GM13976 (cell line): ENCODE measurements around the gene CACNA2D3.

Experiments used
- DNase-seq: peaks from one replicate; pipeline ENCODE4 v3.0.0; 2012; ENCODE audit warnings: low spot score
- in situ Hi-C: fragments of 300-500 bp; cut with MboI; formaldehyde crosslinking; loops from one replicate; pipeline ENCODE4 v1.12.0; 2022; ENCODE audit warnings: low sequenced_read_pairs, mixed read lengths, inconsistent platforms; ENCODE audit not compliant: unreplicated experiment
- TF ChIP-seq, protein P1 (sequence below): IDR thresholded peaks from 2 replicates; pipeline ENCODE4 v1.5.1; 2012; ENCODE audit warnings: borderline replicate concordance, mild to moderate bottlenecking; ENCODE audit not compliant: insufficient read depth; ENCODE audit errors: extremely low read depth, missing control alignments, control extremely low read depth

CACNA2D3 gene

DNA sequence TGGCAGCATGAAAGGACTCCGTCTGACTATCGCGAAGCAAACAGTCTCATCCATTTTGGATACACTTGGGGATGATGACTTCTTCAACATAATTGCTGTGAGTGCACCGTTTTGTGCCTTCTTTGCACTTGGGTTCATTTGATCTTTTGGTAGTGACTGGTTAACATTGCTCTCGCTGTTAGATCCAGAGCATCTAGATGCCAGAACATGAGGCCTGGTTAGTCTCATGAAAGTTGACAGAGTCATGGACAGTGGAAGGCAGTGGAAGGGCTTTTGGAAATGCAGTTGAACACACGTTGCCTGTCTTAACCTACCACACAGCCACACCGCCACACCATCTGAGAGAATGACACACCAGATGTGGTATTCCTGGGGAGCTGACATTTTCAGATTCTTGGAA is 447.7 kb downstream of the CACNA2D3 start:
- TF ChIP-seq, protein P1, sequence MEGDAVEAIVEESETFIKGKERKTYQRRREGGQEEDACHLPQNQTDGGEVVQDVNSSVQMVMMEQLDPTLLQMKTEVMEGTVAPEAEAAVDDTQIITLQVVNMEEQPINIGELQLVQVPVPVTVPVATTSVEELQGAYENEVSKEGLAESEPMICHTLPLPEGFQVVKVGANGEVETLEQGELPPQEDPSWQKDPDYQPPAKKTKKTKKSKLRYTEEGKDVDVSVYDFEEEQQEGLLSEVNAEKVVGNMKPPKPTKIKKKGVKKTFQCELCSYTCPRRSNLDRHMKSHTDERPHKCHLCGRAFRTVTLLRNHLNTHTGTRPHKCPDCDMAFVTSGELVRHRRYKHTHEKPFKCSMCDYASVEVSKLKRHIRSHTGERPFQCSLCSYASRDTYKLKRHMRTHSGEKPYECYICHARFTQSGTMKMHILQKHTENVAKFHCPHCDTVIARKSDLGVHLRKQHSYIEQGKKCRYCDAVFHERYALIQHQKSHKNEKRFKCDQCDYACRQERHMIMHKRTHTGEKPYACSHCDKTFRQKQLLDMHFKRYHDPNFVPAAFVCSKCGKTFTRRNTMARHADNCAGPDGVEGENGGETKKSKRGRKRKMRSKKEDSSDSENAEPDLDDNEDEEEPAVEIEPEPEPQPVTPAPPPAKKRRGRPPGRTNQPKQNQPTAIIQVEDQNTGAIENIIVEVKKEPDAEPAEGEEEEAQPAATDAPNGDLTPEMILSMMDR: no peak
- in situ Hi-C loops: no loop called here
- no peak for DNase-seq

DNA sequence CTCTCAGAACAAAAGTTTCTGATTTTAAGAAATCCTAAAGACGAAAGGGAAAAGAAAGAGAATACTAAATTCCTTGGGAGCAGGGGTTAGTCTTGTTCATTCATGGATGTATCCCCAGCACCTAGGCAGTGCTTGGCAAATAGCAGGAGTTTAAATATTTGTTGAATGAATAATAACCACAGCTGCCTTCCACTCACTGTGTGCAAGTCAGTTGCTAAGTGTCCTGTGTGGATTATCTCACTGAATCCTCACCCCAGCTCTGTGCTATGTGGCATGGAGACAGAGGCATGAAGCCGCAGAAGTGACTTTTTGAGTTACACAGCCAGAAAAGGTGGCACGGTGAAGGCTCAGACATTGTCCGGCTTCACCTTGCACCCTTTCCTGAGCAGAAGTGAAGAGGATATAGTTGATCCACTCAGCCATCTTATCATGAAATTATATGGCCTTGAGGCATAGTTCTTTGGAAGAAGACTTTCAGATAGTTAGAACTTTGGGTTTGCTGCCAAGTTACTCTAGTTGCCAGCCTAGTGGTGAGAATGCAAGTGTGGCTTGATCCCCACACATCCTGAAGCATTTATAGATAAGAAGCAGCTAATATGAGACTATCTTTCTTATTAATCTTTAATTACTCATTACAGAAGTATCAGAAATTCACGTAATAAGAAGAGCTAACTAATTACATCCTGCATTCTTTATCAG is 450.0 kb downstream of the CACNA2D3 start:
- in situ Hi-C loops: no loop called here
- DNase-seq: no peak
- TF ChIP-seq, protein P1: no peak

DNA sequence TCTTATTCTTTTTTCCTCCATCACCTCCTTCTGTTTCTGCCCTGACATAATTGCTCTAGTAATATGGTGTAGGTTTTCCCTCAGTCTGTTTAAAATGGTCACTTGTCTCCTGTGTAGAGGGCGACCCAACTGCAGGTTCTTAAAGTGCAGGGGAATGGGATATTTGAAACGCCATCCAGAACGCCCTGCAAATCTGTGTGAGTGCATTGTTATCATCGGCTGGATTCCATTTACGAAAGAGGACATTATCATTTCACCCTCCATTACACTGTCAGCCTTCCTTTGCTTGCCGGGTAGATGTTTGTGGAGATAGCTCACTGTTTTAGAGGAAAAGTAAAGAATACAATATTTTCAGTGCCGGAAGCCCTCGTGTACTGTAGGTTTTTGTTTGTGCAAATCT is 451.5 kb downstream of the CACNA2D3 start:
- DNase-seq: no peak
- in situ Hi-C loops: no loop called here

DNA sequence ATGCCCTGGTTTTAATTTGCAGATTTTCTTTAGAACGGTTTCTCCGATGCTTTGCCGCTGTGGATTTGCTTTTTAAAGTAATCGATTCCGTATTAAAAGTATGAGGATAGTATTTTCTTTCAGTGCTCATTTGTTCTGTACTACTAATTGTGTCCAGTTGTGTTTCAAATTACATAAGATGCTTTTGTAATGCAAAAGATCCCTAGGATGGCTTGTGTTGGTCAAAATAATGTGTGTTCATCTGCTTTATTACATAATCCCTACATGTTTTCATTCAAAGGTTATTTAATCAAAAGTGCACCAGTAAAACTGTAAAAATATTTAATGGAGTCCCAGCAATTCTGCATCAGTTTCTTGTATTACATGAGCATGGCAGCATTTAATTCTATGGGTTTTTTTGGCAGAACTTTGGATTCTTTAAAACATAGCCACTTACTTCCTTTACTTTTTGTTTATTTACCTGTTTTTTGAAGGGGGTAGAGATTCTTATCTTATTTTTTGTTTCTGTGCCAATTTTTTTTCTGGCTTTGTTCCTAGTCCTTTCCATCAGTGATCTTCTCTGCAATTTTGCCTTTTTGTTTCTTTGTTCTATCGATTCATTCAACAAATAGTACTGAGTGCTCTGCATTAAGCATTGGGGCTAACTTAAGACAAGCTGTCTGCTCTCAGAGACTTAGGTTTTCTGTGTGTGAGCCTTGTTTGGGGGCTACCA is 452.7 kb downstream of the CACNA2D3 start:
- TF ChIP-seq, protein P1: no peak
- DNase-seq: no peak
- in situ Hi-C loops: no loop called here

More for the DNA sequence above, 451.5 kb downstream of the CACNA2D3 start:
- TF ChIP-seq, protein P1: no peak

DNA sequence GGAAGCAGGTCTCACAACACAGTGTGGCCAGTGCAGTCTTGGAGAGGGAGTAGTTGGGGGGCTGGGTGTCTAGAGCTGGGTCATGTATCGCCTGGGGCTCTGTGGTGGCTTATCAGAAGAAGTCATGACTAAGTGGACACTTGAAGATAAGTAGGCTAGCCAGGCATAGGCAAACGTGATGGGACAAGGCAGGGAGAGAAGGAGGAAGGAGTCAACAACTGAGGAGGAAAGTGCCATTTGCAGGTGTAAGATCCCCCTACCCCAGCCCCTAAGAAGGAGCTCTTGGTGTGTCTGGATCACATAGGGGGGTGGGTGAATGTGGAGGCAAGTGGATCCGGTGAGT is 453.2 kb downstream of the CACNA2D3 start:
- TF ChIP-seq, protein P1: no peak
- no peak for DNase-seq
- in situ Hi-C loops: no loop called here

DNA sequence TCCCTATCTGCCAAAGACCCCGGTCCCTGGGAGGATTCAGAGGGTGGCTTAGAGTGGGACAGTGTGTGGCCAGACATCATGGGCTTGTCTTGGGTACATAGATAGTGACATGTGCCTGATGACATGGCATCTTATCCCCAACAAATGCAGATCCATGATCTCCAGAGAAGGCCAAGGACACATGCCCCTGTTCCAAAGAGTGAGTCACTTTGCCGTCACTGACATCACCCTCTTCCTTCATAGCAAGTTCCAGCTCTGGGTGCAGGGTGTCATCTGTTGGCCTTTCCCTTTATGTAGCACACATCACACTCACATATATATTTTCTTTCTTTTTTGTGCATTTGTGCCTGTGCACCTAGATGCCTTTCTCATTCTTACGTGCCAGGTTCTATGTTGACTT is 455.0 kb downstream of the CACNA2D3 start:
- TF ChIP-seq, protein P1: no peak
- no peak for DNase-seq
- in situ Hi-C loops: no loop called here
